ENCODE data around the gene PTPRN2.

PTPRN2 gene

DNA sequence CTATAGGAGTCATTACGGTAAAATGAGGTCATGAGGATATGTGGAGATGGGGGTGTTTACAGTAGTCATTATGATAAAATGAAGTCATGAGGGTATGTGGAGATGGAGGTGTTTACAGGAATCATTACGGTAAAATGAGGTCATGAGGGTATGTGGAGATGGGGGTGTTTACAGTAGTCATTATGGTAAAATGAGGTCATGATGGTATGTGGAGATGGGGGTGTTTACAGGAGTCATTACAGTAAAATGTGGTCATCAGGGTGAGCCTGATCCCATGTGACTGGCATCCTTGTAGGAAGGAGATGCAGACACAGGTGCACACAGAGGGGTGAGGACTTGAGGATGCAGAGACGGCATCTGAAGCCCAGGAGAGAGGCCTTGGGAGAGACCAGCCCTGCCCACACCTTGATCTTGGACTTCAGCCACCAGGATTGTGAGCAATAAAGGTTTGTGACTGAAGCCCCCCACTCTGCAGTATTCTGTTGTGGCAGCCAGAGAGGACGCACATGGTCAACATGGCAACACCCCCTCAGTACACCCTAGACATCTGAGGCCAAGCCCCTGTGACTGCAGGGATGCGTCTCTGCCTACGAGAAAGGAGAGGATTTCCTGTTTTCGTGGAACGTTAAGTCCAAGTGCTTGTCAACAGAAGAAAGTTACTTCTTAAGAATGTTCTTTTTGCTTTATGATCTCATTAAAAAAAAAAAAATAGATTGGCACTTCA lies 706.4 kb downstream of the PTPRN2 start:
- no peak for DNase-seq

DNA sequence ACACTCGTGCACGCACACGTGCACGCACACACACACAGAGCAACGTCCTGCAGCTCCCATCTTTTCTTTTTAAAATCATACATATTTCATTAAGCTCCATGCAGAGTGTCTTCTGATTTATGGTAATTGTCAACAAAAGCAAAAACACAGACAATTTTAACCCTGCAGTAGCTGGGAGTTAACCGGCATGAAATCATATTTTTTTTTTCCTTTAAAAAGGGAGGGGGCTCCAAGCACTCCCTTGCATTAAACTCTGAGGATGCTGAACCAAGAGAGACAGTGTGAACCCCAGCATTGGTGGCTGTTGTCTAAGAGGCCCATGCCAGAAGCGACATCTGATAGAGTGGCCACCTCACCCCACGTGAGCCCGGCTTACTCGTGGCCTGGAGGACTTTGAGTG lies 708.2 kb downstream of the PTPRN2 start:
- no peak for DNase-seq

DNA sequence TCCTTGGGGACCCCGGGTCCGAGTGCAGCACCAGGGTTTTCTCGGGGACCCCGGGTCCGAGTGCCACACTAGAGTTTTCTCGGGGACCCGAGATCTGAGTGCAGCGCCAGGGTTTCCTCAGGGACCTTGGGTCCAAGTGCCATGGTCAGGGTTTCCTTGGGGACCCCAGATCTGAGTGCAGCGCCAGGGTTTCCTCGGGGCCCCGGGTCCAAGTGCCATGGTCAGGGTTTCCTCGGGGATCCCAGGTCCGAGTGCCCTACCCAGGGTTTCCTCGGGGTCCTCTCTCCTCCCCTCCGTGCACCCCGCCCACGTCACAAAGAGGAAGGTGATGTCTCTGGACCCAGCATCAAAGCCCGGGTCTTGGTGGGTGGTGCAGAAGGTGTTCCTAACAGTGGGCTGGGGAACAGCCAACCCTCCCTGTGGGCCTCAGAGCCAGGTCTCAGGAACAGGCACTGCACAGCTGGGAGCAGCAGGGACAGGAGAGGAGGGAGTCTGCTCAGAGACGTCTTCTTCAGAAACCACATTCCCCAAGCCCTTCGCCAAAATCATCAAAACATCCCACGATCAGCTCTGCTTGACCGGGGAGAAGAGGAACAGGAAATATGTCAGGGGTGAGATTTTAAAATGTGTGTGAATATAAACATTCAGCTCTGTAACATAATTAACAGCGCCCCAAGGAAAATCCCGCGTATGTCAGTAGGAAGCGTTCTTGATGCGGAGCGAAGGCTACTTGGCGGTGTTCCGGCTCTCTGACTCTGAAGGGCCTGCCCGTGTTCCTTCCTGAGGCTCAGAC lies 710.1 kb downstream of the PTPRN2 start:
- peak; percentile 48 for DNase-seq

DNA sequence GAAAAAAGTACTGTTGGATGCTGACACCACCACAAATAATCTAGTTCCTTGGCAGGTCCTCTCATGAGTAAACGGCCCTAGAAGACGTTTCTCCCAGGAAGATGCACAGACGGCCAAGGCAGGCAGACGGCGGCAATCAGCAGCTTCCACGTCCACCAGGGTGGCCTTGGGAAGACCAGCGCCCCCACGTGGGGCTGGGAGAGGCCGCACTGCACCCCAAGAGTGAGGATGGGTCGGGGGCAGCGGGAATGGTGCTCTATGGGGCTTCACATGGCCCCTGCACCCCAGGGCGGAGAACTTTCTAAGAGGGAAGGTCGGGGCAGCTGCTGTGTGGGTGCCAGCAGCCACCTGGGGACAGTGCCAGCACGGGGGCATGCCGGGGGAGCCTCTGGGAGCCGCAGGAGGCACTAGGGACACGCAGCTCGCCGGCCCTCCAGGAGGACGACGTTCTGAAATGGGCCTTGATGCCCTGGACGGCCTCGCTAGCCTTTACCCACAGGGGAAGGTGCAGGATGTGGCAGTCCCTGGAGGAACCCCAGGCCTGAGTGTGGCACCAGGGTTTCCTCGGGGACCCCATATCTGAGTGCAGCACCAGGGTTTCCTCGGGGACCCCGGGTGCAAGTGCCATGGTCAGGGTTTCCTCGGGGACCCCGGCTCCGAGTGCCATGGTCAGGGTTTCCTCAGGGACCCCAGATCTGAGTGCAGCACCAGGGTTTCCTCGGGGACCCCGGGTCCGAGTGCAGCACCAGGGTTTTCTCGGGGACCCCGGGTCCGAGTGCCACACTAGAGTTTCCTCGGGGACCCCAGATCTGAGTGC lies 710.9 kb downstream of the PTPRN2 start:
- no peak for DNase-seq

DNA sequence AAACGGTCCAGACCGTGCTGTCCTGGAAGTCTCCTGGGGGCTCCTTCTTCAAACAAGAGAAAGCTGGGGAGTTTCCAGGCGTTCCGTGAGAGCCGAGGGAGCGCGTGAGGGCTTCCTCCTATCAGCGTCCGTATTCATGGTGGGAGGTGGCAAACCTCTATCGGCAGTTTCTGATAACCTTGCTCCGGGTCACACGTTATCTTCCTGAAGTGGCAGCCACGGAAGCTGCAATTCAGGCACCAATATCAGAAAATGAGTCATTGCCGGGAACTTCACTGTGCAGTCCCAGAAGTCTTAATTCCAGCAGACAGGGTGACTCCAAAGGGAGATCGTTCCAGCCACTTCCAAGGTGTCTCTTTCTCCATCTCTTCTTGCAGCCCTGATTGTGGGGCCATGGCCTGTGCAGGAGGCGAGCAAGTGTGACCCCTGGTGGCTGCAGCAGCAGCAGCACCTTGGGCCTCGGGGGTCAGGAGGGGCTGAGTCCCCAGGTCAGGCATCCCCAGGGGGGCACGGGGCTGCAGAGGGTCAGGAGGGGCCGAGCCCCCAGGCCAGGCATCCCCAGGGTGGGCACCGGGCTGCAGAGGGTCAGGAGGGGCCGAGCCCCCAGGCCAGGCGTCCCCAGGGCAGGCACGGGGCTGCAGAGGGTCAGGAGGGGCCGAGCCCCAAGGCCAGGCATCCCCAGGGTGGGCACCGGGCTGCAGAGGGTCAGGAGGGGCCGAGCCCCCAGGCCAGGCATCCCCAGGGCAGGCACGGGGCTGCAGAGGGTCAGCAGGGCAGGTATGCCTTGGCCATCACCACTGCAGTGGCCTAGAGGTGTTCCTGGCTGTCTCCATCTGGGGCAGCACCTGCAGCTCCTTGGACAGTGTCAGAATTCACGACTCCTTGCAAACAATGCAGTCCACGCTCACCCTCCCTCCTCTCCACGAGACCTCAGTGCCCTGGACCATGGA lies 712.1 kb downstream of the PTPRN2 start:
- DNase-seq, result no peak

DNA sequence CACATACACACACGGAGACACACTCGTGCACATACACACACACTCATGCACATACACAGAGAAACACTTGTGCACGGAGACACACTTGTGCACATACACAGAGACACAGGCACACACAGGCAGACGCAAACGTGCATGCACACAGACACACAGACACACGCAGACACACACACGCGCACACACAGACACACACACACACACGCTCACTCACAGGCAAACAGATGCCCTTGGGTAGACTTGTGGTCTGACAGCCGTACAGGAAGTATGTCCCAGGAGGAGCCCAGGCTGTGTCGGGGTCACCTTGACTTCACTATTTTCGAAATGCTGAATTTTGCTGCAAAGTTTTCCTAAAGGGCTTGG lies 712.8 kb downstream of the PTPRN2 start:
- DNase-seq, result no peak

DNA sequence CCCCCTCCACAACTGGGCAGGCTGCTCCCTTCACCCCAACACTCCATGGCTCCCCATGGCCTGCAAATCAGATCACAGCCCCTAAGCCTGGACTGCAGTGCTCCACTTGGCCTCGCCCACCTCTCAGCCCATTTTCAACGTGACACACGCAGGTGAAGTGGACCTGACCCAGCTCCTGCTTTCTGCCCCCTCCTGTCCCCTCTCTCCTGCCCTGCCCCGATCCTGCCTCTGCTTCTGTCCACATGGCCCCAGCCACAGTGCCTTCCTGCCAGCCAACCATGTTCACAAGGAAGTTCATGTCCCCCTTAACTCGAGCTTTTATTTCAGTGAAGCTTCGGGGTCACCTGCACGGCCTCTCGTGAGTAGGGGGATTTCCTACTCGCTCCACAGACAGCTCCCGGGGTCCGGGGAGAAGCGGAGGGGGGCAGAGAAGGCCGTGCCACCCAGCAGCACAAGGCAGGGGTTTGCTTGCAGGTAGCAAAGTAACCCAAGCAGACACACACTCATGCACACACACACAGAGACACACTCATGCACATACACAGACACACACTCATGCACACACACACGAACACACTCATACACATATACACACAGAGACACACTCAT lies 713.3 kb downstream of the PTPRN2 start:
- DNase-seq, result no peak

DNA sequence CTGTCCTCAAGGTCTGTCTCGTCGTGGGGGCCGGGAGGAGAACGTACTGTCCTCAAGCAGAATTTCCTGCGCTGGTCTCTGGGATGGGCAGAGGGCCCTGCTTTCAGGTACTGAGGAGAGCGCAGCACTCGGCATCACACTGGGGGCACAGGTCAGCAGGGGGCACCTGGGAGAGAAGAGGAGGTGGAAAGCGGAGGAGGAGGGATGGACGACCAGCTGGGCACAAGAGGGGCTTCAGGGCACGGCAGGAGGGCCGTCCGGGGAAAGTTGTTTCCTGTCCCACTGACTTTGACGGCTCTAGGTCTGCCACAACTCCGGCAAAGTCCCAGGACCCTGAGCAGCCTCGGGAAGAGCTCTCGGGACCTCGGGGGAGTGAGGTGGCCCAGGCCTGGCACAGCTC lies 714.0 kb downstream of the PTPRN2 start:
- no peak for DNase-seq

DNA sequence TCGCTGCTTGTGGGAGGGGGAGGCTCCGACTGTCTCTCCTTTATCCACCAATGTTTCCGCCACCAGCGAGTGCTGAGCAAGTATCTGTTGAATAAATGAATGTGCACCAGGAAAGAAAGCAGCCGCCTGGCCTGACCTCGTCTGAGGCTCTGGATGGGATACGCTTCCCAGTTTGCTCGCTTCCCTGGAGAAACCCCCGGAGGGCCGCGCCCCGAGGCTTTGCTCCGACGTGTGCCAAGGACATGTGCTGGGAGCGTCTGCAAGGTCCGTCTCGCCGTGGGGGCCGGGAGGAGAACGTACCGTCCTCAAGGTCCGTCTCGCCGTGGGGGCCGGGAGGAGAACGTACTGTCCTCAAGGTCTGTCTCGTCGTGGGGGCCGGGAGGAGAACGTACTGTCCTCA lies 714.4 kb downstream of the PTPRN2 start:
- no peak for DNase-seq

DNA sequence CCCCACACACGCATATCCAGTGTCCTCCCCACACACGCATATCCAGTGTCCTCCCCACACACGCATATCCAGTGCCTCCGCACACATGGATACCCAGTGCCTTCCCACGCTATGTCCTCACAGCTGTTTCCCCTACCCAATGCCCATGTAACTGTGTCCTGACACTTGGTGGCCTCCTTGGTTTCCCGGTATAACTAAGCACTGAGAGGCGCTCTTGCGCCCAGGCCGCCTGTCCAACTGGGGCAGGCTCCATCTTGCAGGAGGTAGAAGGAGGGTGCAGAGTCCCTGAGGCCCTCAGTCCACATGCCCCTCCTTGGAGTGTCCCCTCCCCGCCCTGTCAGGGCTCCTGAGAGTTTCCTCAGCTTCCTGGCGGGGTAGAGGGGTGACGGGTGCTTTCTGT lies 715.2 kb downstream of the PTPRN2 start:
- DNase-seq, result no peak

DNA sequence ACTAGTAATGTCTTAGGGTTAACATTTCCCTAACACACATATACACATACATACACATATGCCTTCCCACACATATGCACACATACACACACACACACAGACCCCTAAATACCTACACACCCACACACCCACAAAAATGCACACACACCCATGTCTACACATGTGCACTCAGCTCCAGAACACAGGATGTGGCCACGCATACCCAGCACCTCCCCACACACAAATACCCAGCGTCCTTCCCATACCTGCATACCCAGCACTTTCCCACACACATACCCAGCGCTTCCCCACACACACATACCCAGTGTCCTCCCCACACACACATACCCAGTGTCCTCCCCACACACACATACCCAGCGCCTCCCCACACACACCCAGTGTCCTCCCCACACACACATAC lies 715.9 kb downstream of the PTPRN2 start:
- DNase-seq, result no peak

DNA sequence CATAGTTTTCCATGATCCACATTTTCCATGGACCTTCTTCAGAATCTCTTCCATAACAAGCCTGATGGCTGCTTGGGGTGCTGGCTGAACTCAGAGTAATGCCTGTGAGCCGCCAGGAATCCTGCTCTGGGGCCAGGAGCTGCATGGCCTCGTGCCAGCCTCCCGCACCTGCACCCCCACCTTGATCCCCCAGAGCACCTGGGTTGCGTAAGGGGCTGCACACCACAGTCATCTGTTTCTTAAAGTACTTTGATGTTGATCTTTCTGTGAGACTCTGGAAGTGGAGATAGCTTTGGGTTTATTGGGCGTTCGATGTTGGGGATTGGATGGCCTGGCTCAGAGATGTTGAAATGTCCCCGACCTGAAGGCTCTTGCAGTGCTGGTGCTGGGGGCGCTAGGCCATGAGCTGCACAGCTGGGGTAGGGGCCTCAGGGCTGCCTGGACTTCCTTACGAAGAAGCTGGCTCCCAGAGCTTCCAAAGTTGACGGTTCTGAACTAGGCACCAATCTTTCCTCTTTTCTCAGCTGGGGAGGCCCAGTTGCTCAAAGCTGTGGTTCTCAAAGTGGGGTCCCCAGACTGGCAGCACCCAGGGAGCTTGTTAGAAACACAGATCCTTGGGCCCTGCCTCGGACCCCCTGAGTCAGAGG lies 716.9 kb downstream of the PTPRN2 start:
- no peak for DNase-seq

DNA sequence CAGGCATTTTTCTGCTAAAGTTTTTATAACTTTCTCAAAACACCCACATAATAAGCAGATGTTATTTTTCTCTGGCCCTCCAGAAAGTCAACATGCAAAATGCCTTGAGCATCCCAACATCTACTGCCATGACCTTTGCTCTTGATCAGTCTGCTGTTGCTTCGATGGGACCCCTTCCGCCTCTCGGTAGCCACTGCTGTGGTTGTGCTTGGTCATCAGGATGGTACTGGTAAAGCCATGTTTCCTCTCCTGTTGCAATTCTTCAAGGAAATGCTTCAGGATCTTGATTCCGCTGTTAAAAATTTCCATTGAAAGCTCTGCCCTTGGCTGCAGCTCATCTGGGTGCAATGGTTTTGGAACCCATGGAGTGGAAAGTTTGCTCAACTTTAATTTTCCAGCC lies 717.8 kb downstream of the PTPRN2 start:
- no peak for DNase-seq

DNA sequence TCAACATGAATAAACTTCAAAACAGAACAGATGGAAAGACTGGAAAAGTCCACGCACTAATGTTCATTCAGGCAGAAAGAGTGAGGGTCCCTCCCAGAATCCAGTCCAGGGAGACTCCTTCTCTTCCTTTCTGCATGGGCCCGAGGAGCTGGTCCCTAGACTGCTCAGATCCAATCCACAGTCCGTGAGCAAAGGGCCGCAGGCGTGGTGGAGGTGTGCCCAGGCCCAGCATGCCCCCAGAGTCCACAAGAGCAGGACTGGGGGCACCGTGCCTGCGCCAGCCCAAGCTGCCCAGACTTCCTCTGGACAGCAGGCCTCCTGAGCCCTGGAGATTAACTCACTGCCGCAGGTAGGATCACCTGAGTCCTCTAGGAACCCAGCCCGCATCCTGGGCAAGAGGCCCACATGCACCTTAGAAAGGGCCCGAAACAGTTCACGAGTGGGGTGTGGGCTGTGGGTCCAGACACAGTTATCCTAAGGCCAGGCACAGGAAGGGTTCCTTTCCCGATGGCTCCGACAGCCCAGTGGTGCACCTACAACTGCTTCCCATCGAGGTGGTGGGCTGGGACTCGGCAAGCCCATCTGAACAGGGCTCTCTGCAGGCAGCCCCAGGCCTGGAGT lies 719.8 kb downstream of the PTPRN2 start:
- no peak for DNase-seq

DNA sequence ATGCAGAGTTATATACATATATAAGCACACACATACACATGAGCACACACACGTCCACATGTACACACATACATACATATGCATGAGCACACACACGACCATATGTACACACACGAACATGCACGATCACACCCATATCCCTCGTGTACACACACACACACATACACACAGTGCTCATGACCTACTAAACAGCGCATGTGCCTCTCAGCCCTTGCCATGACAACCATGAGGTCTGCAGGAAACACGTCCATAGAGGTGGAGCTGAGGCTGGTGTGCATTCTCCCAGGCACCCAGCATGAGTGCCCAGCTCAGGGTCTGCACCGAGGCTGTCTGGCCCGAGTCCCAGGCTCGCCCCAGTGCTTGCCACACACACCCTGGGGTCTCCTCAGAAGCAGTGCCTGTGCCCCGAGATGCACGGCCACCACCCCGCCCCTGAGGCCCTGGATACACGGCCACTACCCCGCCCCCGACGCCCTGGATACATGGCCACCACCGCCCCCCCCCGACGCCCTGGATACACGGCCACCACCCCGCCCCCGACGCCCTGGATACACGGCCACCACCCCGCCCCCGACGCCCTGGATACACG lies 721.2 kb downstream of the PTPRN2 start:
- no peak for DNase-seq

DNA sequence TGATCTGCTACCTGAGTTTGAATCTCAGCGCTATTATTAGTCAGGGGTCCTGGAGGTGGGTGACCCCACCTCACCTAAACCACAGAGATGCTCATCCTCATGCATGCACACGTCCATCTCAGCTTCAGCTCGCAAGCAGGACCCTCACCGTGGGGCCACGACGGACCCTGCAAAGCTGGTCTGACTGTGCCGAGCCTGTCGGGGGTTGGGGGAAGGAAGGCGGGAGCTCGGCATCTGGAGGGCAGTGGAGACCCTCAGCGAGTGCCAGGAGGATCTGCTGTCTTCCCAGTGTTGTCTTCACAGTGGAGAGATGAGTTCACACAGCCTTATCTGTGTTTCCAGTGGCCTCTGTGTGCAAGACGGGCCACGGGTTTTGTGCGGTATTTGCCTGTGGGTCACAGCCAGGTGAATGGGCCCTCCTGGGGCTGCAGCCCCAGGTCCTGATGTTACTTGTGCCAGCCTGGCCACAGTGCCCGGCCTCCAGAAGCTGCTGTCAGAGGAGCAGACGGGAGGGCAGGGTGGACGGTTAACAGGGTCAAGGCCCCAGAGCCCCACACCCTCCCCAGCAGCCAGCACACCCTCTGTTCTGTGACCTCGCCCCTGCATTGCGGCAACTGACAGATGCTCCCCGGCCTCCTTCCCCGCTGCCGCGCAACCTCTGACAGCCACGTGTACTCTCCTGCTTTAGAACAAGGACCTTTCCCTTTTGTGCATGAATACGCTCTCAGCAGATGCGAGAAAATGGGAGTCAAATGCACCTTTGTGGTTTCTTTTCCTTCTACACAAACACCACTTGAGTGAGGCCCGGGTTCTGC lies 722.1 kb downstream of the PTPRN2 start:
- peak; percentile 36 for DNase-seq

DNA sequence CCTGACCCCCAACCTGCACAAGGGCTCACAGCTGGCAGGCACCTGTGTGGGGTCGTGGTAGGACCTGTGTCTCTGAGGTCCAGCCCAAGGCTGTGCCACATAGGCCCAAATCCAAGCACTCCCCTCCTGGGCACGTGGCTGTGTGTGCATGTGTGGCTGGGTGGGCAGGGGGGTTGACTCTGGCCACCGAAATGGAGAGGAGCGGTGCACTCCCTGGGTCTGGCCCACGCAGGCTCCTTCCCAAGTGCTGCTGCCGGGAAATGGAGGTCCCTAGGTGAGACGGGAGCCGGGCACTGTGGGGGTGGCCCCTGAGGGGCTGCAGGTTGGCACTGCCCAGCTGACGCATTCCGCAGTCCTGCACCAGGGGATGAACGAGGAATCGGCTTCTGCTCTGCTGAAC lies 722.7 kb downstream of the PTPRN2 start:
- no peak for DNase-seq

DNA sequence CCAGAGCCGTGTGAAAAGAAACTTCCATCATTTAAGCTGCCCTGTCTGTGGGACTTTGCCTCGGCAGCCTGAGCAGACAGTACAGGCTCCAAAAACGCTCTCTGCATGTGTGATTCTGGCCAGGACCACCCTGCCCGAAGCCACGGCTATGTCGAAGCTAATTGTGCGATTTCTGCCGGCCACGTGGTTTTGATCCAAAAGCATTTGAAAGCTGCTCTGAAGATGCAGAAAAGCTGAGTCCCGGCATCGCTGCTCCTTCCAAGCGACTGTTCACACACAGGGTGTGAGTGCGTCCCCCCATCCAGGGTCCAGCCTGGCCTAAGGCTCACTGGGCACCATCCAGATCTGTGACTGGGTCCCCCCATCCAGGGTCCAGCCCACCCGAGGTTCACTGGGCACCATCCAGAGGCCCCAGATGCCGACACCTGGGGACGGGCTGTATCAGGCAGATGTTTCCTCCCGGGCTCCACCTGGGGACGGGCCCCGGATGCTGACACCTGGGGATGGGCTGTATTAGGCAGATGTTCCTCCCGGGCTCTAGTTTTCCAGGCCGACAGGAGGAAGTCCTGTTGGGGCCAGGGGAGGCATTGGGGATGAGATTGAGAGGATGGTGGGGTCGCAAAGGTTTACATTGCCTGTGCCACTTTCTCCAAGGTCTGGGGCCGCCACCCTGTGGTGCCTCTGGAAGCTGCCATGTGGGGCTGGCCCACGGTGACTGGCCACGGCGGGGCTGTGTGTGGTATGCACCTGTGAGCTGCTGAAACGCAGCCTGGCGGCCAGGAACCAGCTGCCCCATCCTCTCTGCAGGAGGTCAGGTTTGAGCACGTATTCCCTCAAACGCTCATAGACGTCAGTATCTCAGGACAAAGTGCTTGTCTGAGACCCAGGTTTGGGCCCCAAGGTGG lies 723.5 kb downstream of the PTPRN2 start:
- no peak for DNase-seq

DNA sequence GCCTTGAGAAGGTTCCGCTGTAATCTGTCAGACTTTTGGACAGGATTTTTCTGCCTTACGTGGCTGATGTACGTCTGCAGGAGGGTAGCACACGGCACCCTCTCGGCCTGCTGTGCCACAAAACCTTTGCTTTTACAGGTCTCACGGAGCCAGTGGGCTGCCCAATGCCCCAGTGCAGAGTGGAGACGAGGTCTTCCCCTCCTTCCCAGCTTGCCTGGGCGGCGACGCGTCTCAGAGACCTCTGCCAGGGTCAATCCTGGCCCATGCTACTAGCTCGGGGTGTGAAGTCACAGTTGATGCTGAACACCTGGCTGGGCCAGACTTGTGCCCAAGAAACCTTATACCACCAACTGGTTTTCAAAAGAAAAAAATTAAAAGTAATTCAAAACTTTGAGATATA lies 724.4 kb downstream of the PTPRN2 start:
- DNase-seq, result no peak
